Colonic mucosa (tissue), 4 donors: ENCODE results near the gene INO80B. TPM values are rescaled to one million over a fixed set of nuclear protein-coding genes. Genes with fewer than 3 reads are reported as not detected.
"Not testable (repeated sequence)": the region's sequence is repeated elsewhere in the genome, so short reads cannot be mapped to it uniquely, and the experiment has no call there.

Experiments used
- DNase-seq: peaks from one replicate; pipeline ENCODE4 v3.0.0-alpha.2; 2020
- H3K27ac ChIP-seq: fragments of 200-600 bp; one replicate; pipeline ENCODE4 v1.8.0; 2021
- H3K27me3 ChIP-seq: fragments of 200-600 bp; one replicate; pipeline ENCODE4 v1.8.0; 2021
- H3K36me3 ChIP-seq: fragments of 200-600 bp; one replicate; pipeline ENCODE4 v1.8.0; 2021
- H3K4me1 ChIP-seq: fragments of 200-600 bp; one replicate; pipeline ENCODE4 v1.8.0; 2021; ENCODE audit warnings: mild to moderate bottlenecking
- H3K4me3 ChIP-seq: fragments of 200-600 bp; one replicate; pipeline ENCODE4 v1.8.0; 2021
- H3K9ac ChIP-seq, 2 donors: one replicate each; pipeline ENCODE4 v1.7.0; 2013; ENCODE audit warnings: control low read depth in 2 of 2, low read depth in 2 of 2, low read length in 2 of 2
- H3K9me3 ChIP-seq: fragments of 200-600 bp; one replicate; pipeline ENCODE4 v1.8.0; 2021
- intact Hi-C: fragments of 100-400 bp; cut with DNase I; formaldehyde crosslinking; loops from one replicate; pipeline ENCODE4 v1.14.1; 2022
- total RNA-seq, 2 donors: library from RNA; stranded (reverse); fragmentation: NEBNext Ultra II Directional in 1 of 2; extraction: Animal tissue kit (Norgen Biotek cat#: 25700) in 1 of 2; gene quantifications; one replicate each; pipeline ENCODE4 v1.2.1, GENCODE V29; 2021
- TF ChIP-seq, protein P1 (sequence below): fragments of 200-600 bp; IDR thresholded peaks from one replicate; pipeline ENCODE4 v1.8.0; 2022; ENCODE audit warnings: antibody characterized with exemption, mild to moderate bottlenecking
- donor health status: healthy.
- donor health status: DM: no; HTN: no; CAD: no.
- donor health status: DM: no; HTN: no; CAD: no.

Gene INO80B
- total RNA-seq, 2 donors from 2014 or later: 18.2 to 23.9 TPM

DNA sequence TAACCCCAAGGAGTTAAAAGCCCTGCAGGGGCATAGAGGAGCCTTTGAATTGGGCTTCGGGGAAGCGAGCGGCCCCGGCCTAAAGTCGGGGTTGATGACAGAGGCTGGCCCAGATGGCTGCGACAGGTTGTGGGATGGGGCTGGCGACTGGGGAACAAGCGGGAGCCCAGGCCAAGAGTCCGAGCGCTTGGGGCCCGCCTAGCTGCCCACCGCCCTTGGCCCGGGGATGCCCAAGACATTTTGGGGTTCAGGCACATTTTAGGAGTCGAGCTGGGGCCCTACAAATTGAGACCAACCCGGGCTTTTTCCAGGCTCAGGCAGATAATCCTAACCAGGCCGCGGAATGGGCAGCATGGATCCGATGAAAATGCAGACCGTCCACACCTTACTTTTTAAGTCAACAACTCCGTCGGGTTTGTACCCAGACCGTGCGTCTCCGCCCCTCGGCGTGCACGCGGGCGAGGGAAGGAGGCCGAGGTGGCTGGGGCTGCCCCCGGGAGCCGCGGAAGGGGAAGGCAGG lies 13.7 kb upstream of the INO80B start:
- peak; percentile 60 for DNase-seq
- TF ChIP-seq, protein P1, sequence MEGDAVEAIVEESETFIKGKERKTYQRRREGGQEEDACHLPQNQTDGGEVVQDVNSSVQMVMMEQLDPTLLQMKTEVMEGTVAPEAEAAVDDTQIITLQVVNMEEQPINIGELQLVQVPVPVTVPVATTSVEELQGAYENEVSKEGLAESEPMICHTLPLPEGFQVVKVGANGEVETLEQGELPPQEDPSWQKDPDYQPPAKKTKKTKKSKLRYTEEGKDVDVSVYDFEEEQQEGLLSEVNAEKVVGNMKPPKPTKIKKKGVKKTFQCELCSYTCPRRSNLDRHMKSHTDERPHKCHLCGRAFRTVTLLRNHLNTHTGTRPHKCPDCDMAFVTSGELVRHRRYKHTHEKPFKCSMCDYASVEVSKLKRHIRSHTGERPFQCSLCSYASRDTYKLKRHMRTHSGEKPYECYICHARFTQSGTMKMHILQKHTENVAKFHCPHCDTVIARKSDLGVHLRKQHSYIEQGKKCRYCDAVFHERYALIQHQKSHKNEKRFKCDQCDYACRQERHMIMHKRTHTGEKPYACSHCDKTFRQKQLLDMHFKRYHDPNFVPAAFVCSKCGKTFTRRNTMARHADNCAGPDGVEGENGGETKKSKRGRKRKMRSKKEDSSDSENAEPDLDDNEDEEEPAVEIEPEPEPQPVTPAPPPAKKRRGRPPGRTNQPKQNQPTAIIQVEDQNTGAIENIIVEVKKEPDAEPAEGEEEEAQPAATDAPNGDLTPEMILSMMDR: no peak

DNA sequence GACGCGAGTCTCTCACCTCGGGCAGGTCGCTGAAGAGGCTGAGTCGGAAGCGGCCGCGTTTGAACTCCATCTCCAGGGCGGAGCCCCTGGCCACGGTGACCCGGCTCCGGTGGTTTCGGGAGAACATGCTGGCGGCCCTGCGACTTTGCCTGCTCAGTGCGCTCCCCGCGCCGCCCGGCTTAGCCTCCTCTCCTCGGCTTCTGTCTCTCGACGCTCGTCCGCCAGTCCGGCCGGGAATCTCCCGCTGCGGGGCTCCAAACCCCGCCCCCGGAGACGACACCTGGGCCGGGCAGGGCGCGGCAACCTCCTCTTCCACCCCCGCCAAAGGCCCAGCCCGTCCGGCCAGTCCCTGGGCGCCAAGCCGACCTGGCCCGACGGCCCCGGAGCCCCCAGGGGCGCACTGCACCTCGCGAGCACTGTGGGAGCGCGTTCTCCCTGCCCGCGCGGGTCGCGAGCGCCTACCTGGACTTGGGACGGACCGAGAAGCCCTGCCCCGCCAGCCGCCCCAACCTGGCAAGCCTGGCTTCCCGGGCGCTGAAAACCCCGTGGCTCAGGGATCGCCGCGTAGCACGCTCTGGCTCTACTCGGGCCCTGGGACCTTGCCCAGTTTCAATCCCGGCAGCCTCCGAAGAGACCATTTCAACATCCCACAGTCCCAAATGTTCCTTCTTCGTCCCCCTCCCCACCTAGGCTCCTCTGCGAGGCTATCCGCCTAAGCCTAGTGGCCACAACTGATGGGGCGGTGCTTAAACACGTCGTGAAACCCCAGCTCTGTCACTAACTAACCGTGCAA lies 13.0 kb upstream of the INO80B start, which contains the start of gene RTKN:
TSS of gene RTKN (minus strand) at position 248 of the 793 bp plus-strand sequence. CDS start at position 127, 121 bp downstream.
- intact Hi-C loops: no loop called here
- TF ChIP-seq, protein P1: no peak
- H3K9me3 ChIP-seq: no peaks in the 10 kb centered on the region

More for the DNA sequence above, 13.7 kb upstream of the INO80B start:
- Histone ChIP-seq H3K27ac (peak overlapping the region; percentile 90), H3K9ac (peak overlapping the region; percentile 72 to 91), H3K4me3 (peak overlapping the region; percentile 46), H3K36me3 (no peaks in the 10 kb centered on the region), H3K27me3 (no peaks in the 10 kb centered on the region), H3K9me3 (no peaks in the 10 kb centered on the region), H3K4me1 (peaks cover 5% of the 10 kb centered on the region)
- intact Hi-C loops: no loop called here

DNA sequence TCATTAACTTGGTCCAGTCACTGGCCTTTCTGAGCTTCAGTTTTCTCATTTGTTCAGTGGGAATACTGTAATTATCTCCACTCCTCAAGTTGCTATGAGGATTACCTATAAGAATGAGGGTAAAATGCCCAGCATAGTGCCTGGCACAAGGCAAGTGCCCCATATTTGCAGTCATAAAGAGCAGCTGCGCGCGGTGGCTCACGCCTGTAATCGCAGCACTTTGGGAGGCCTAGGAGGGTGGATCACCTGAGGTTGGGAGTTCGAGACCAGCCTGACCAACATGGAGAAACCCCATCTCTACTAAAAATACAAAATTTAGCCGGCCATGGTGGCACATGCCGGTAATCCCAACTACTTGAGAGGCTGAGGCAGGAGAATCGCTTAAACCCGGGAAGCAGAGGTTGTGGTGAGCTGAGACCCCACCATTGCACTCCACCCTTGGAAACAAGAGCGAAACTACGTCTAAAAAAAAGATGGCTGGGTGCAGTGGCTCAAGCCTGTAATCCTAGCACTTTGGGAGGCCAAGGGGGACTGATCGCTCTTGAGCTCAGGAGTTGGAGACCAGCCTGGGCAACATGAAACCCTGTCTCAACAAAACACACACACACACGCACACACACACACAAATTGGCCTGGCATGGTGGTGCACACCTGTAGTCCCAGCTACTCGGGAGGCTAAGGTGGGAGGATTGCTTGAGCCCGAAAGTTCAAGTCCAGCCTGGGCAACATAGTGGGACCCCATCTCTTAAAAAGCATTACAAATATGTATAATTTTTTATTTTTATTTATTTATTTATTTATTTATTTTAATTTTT lies 12.2 kb upstream of the INO80B start:
- intact Hi-C loops, H3K36me3 ChIP-seq, H3K9me3 ChIP-seq, H3K27me3 ChIP-seq, DNase-seq, H3K4me1 ChIP-seq: not testable (repeated sequence)
- Histone ChIP-seq H3K27ac (peak overlapping the region; percentile 90), H3K4me3 (peak overlapping the region; percentile 46), H3K9ac (peak overlapping the region; percentile 72 to 91)

More for the DNA sequence above, 13.0 kb upstream of the INO80B start, which contains the start of gene RTKN:
- Histone ChIP-seq H3K4me3 (peak within 1 kb of the TSS; percentile 46), H3K27ac (peak within 1 kb of the TSS; percentile 90), H3K9ac (peak within 1 kb of the TSS; percentile 72 to 91), H3K4me1 (peaks cover 5% of the 10 kb centered on the region), H3K36me3 (no peaks in the 10 kb centered on the region), H3K27me3 (no peaks in the 10 kb centered on the region)
- DNase-seq: peak; percentile 84

DNA sequence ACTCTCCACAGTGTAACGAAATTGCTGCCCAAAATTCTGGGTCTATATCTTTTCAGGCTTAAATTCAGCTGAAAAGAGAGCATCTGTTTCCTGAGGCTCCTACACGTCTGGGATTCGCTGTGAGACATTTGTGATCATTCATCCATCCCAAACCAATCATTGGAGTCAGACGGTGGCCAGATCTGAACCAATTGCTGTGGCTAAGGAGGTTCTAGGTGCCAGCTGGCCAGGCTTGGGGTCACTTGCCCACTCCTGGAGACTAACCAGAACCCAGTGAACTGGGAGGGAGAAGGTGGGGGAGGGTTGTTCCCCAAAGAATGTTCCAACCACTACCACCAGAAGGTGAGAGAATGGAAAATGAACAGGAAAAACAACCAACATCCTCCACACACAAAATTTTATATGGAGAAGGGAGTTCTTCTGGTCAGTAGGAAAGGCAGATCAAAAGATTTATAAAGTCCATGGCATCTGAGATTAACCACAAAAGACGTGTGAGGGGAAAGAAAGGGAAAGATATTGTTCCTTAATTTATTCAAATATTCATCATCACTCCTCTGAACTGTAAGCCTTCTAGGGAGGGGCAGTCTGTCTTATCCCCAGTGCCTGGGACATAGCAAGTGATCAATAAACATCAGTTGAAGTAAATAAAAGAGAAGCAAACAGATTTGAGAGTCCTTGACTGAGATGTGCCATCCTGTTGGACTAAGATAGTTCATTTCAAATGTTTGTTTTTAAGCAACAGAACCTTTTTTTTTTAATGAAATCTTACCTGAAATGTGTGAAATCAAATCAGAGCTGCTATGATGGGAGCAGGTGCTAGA lies 10.2 kb upstream of the INO80B start:
- intact Hi-C loops: no loop called here
- Histone ChIP-seq H3K4me1 (peaks cover 2% of the 10 kb centered on the region), H3K4me3 (no peak overlapping the region), H3K27ac (no peak overlapping the region), H3K36me3 (no peaks in the 10 kb centered on the region), H3K9me3 (no peaks in the 10 kb centered on the region), H3K9ac (no peak overlapping the region), H3K27me3 (no peaks in the 10 kb centered on the region)
- TF ChIP-seq, protein P1: no peak
- no peak for DNase-seq

DNA sequence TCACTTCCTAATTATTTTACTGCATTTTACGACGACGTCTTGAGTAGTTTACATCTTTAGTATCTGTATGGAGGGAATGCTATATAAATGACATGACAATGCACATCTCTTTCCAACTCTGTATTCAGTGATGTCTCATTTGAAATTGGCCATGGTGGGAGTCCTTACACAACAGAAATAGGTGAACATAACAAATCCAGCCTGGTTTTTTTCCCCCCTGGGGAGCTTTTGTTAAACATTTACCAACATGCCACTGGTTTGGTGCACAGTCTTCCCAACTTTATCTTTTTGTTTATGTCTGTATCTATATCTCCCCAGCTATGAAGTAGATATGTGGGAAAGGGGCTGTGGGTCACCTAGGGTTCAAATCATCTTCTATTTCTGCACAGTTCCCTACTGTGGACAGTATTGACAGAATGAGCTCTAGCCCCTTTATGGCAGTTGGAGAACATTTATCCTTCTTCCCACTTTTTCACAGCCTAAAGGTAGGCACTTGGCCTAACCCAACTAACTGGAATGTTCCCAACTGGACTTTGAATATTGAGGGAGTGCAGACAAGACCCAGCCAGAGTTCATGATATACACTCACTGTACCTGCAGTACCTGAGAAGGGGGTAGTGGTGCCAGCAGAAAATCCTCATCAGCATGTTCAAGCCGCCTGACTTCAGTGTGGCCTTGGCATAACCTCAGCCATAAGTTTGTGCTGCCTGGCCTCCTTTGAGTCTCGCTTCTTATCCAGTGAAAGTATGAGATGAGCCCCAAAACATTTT lies 7.5 kb upstream of the INO80B start:
- Histone ChIP-seq H3K9me3 (no peaks in the 10 kb centered on the region), H3K4me1 (no peaks in the 10 kb centered on the region), H3K27me3 (no peaks in the 10 kb centered on the region), H3K4me3 (no peak overlapping the region), H3K36me3 (no peaks in the 10 kb centered on the region), H3K27ac (no peak overlapping the region), H3K9ac (no peak overlapping the region)
- TF ChIP-seq, protein P1: no peak
- intact Hi-C loops: no loop called here
- DNase-seq: no peak
